ENCODE data around the gene PTPRA.
"Not testable (repeated sequence)": the region's sequence is repeated elsewhere in the genome, so short reads cannot be mapped to it uniquely, and the experiment has no call there.

The PTPRA gene

GRCh38 chr20:3073251-3073643, 200.0 kb downstream of the PTPRA start:
- not testable (repeated sequence) for DNase-seq (ENCODE audit: low spot score)

DNA sequence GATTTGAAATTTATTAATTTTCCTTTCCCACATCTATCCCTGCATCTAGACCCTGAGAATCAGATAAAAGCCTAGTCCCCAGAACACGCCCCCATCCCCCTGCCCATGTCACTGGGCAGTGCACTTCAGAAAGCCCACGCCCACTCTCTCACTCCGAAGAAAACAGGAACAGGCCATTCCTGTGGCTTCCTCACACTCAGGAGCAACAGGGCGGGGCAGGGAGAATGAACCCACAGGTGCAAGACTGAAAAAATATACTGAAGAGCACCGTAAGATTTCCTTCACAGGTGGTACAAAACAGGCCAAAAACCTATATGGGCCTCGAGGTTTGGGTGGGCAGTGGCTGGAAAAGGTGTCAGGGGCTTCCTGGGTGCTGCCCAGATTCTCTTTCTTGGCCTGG, 201.5 kb downstream of the PTPRA start:
- no peak for DNase-seq (ENCODE audit: low spot score)

GRCh38 chr20:3075315-3075714, 202.0 kb downstream of the PTPRA start:
- DNase-seq (ENCODE audit: low spot score): not testable (repeated sequence)

DNA sequence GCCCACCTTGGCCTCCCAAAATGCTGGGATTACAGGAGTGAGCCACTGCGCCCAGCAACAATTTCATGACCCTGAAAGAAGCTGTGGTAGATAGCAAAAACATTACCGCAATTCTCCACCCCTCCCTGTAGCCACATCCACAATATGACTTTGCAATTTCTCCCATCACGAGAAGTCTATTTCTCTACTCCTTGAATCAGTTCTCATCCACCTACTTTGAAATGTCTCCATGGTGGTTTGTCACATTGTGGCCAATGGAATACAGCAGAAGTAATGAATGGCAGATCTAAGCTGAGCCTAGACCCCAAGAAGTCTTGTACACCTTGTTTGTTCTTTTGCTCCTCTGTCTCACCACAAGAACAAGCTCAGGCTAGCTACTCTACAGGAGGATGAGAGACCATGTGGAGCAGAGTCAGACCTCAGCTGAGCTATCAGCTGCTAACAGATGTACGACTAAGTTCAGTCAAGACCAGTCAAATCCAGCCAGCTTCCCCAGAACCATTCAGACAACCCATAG, 204.4 kb downstream of the PTPRA start:
- DNase-seq (ENCODE audit: low spot score): no peak

DNA sequence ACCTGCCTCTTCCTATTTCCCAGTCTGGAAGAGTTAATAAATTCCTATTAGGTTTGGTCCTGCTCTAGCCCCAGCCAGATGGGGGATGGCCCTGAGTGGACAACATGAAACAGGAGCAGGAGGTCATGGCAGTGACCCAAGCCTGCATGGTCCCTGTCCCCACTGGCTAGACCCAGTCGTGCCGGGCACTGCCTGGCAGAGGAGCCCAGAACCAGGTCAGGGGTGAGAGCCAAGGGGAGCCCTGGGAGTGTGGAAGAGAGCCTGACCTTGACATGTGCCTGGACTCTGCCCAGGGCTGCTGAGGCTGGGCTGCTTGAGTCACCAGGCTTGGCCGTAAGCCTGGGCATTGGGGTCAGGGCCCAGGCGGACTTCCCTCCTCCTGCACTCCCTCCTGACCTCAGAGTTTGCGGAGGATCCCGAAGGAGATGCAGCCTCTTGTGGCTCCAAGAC, 207.7 kb downstream of the PTPRA start:
- DNase-seq (ENCODE audit: low spot score): no peak

DNA sequence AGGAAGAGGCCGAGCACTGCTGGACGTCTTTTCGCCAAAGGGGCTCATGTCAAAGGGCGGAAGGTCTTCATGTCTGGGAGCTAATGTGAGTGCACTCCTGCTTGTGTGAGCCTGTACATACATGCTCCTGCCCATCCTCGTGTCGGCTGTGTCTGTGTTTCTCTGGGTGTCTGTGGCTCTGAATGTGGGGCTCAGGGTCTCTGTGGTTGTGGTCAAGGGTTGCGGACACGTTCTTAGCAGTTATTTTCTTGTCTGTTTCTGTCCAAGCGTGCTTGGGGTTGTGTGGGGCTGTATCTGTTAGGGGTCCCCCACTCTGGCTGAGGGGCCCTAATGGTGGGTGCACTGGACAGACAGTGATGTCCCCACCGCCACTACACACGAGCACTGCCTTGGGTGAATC, 208.4 kb downstream of the PTPRA start:
- DNase-seq (ENCODE audit: low spot score): no peak

GRCh38 chr20:3082306-3082951, 209.1 kb downstream of the PTPRA start:
- DNase-seq (ENCODE audit: low spot score): no peak

DNA sequence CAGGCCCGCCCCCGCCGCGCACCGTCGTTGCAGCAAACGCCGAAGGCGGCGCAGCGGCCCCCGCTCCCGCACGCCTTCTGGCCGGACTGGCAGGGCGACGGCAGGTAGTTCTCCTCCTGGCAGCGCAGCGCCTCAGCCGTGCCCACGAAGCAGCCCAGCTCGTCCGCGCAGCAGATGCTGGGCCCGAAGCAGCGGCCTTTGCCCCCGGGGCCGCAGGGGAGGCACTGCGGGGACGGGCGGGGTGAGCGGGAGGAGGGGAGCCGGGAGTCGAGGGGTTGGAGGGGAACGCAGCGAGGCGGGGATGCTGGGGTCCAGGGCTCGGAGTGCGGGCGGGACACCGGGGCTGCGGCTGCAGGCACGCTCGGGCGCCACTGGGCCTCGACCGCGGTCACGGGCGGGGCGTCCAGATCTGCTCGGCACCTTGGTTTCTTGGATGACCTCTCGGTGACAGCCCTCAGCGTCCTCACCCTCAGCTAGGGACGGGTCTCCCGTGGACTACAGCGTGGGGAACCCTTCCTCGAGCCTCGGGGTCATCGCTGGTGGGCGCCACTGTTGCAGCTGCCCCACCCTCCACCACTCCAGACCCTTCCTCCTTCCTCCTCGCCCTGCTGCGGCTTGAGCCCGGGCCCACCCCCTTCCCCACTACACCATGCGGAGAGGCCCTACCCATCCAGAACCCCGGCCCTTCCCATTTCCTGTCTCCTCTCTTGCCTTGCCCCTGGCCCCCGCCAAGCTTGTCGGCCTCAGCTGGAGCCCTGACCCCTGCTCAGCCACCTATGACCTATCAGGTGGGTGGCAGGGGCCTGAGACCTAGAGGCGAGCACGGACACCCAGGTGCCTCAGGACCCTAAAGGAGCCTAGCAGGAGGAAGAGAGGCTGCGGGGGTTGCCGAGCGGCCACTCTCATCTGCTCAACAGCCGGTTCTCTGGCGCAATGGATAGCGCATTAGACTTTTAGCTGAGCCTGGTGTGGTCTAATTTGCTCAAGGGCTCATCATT, 210.0 kb downstream of the PTPRA start:
- no peak for DNase-seq (ENCODE audit: low spot score)

GRCh38 chr20:3084283-3084985, 211.2 kb downstream of the PTPRA start, which contains the start of gene AVP:
AVP (minus strand) TSS chr20:3084724; CDS start chr20:3084674, 50 bp downstream.
- DNase-seq (ENCODE audit: low spot score): no peak

DNA sequence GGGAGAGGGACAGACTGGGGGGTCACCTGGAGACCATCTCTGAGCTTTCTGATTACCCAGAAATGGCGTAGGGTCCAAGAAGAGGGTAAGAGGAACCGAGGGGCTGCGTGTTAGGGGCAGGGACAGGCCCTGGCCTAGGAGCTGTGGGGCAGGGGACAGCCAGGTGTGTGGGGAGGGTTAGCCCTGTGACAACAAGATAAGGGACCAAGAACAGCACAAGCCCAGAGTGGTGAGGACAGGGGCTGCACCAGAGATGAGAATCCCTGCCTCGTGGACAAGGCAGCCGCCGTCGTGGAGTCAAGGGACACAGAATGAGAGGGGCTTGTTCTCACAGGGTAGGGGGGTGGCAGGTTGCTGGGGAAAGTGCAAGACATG, 211.7 kb downstream of the PTPRA start:
- DNase-seq (ENCODE audit: low spot score): no peak

DNA sequence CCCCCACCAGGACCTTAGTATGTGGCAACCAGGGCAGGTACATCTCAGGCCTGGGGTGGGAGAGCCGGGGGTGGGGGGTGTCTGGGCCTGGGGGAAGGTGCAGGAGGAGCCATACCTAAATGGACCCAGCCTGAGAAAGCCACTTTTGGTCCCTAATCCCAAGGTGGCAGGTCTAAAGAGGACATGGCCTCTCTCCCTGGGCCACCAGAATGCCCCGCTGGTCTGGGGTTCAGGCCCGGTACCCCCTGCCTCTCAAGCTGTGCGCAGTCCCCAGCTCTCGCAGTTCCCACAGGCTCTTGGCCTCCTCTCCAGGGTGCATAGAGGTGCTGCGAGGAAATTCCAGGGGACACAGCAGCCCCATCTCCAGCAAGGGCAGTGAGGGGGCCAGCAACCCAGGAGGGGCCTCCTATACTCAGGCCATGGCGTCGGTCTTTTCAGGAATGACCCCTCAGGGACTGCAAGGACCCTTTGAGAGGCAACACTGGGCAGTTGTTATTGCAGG, 212.3 kb downstream of the PTPRA start:
- DNase-seq (ENCODE audit: low spot score): no peak

- DNase-seq (ENCODE audit: low spot score): no peak
Measured at GRCh38 chr20:3088031-3088430, 214.8 kb downstream of the PTPRA start.

Data from hematopoietic multipotent progenitor cell treated with erythropoietin and hydrocortisone succinate and interleukin-3 and kit ligand, for 17 days (in vitro differentiated cells).